Caco-2 (cell line): Measurements from ENCODE around the gene POLRMT. TPM values are rescaled to one million over a fixed set of nuclear protein-coding genes. Genes with fewer than 3 reads are reported as not detected.
A peak's percentile ranks its signal among the peaks of the same experiment; 100 is the strongest.

Experiments
- BruUV-seq: library from RNA; stranded (reverse); fragments of 400-500 nt; replicated peaks from 2 replicates; lab custom pipeline; 2021; lab: Mats Ljungman, UMichigan
- CTCF ChIA-PET: fragments of 300-600 bp; sonication (Branson Sonifier 250); formaldehyde crosslinking; loops from one replicate; lab custom pipeline; 2022; ENCODE audit warnings: antibody characterized with exemption; lab: Charles Lee
- POLR2A ChIA-PET: fragments of 300-600 bp; sonication (Branson Sonifier 250); formaldehyde crosslinking; loops from one replicate; lab custom pipeline; 2022; ENCODE audit warnings: antibody characterized with exemption; lab: Charles Lee
- DNase-seq, 2 experiments: peaks; one replicate each; pipeline versions ENCODE4 v3.0.0 to v3.0.0-alpha.2; 2020 to 2022
- H3K27me3 ChIP-seq: replicated peaks from 2 replicates; pipeline ENCODE4 v1.6.0; 2011; ENCODE audit warnings: low read length; ENCODE audit not compliant: control insufficient read depth, insufficient read depth
- H3K36me3 ChIP-seq: 2 replicates; pipeline ENCODE4 v1.5.1; 2011; ENCODE audit warnings: low read length; ENCODE audit not compliant: control insufficient read depth, insufficient read depth
- H3K4me1 ChIP-seq: fragments of 250-450 bp; sonication (Bioruptor Pico); 2 replicates; pipeline ENCODE4 v1.5.1; 2020; ENCODE audit warnings: mild to moderate bottlenecking
- H3K4me3 ChIP-seq: 2 replicates; pipeline ENCODE4 v1.5.1; 2011; ENCODE audit warnings: low read depth, mild to moderate bottlenecking, control low read depth, low read length
- H3K9me3 ChIP-seq: fragments of 250-450 bp; sonication (Bioruptor Pico); 2 replicates; pipeline ENCODE4 v1.5.1; 2020; ENCODE audit warnings: mild to moderate bottlenecking, moderate library complexity
- H3K27ac Mint-ChIP-seq: one replicate; pipeline ENCODE4 v1.8.0; 2022; ENCODE audit warnings: mixed read lengths; ENCODE audit not compliant: unreplicated experiment
- H3K27me3 Mint-ChIP-seq: one replicate; pipeline ENCODE4 v1.8.0; 2022; ENCODE audit warnings: mixed read lengths; ENCODE audit not compliant: insufficient read depth, unreplicated experiment
- H3K36me3 Mint-ChIP-seq: one replicate; pipeline ENCODE4 v1.8.0; 2022; ENCODE audit warnings: mild to moderate bottlenecking, mixed read lengths; ENCODE audit not compliant: insufficient read depth, unreplicated experiment
- H3K4me1 Mint-ChIP-seq: one replicate; pipeline ENCODE4 v1.8.0; 2022; ENCODE audit warnings: low read depth, mixed read lengths; ENCODE audit not compliant: unreplicated experiment
- H3K4me3 Mint-ChIP-seq: one replicate; pipeline ENCODE4 v1.8.0; 2022; ENCODE audit warnings: mild to moderate bottlenecking, moderate library complexity, mixed read lengths; ENCODE audit not compliant: unreplicated experiment
- H3K9me3 Mint-ChIP-seq: one replicate; pipeline ENCODE4 v1.8.0; 2022; ENCODE audit warnings: mixed read lengths; ENCODE audit not compliant: unreplicated experiment
- intact Hi-C: fragments of 100-400 bp; cut with micrococcal nuclease; formaldehyde crosslinking; loops from one replicate; pipeline ENCODE4 v1.10.0; 2022; ENCODE audit not compliant: unreplicated experiment
- total RNA-seq: library from RNA; stranded (reverse); gene quantifications from 2 replicates; pipeline ENCODE4 v1.2.3, GENCODE V29; 2022
- TF ChIP-seq, protein P1 (sequence below), 2 experiments: fragments of 200-600 bp in 1 of 2; IDR thresholded peaks; 1 replicate in 1 of 2; 2 replicates in 1 of 2; pipeline versions ENCODE4 v1.5.1 to v1.8.0; 2011 to 2022; ENCODE audit warnings: antibody characterized with exemption in 1 of 2, control low read depth in 1 of 2, inconsistent platforms in 1 of 2, low read depth in 1 of 2, low read length in 1 of 2, mild to moderate bottlenecking in 1 of 2, moderate library complexity in 1 of 2; ENCODE audit not compliant: insufficient read depth in 1 of 2, severe bottlenecking in 1 of 2, unreplicated experiment in 1 of 2

The POLRMT gene
- total RNA-seq, 1 experiment from 2014 or later, result 95.8 TPM

DNA sequence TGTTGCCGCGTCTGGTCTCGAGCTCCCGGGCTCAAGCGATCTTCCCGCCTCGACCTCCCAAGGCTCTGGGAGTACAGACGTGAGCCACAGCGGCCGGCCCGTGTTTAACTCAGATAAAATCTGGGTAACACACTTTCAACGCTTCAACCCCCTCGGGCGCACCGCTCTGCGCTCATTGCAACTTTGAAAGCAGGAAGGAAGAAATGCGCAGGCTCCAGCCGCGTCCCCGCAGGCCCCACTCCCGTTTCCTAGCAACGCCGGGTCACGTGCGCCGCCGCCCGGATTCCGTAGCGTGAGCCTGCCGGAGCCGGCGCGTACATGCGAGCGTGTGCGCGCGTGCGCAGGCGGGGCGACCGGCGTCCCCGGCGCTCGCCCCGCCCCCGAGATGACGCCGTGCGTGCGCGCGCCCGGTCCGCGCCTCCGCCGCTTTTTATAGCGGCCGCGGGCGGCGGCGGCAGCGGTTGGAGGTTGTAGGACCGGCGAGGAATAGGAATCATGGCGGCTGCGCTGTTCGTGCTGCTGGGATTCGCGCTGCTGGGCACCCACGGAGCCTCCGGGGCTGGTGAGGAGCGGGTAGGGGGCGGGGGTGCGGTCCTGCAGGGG is 61.1 kb downstream of the POLRMT start, which contains the start of gene BSG:
Gene BSG (plus strand): TSS at position 457 of the 603 bp plus-strand sequence. CDS start 39 bp downstream, at position 496.
- Mint-ChIP-seq H3K4me3 (peak within 1 kb of the TSS; percentile 98), H3K4me1 (peaks cover 13% of the 10 kb centered on the region), H3K9me3 (no peaks in the 10 kb centered on the region), H3K36me3 (peaks cover 65% of the 10 kb centered on the region), H3K27me3 (no peaks in the 10 kb centered on the region), H3K27ac (peak within 1 kb of the TSS; percentile 100)
- BruUV-seq, result no TSS peak
- H3K36me3 ChIP-seq, result no peaks in the 10 kb centered on the region; the same call in 1 of the 2 replicates
- peak; percentile 97 for DNase-seq
- TF ChIP-seq, protein P1, sequence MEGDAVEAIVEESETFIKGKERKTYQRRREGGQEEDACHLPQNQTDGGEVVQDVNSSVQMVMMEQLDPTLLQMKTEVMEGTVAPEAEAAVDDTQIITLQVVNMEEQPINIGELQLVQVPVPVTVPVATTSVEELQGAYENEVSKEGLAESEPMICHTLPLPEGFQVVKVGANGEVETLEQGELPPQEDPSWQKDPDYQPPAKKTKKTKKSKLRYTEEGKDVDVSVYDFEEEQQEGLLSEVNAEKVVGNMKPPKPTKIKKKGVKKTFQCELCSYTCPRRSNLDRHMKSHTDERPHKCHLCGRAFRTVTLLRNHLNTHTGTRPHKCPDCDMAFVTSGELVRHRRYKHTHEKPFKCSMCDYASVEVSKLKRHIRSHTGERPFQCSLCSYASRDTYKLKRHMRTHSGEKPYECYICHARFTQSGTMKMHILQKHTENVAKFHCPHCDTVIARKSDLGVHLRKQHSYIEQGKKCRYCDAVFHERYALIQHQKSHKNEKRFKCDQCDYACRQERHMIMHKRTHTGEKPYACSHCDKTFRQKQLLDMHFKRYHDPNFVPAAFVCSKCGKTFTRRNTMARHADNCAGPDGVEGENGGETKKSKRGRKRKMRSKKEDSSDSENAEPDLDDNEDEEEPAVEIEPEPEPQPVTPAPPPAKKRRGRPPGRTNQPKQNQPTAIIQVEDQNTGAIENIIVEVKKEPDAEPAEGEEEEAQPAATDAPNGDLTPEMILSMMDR (IDR thresholded peaks at IDR 0.05; ENCODE audit: insufficient read depth in 1 of 2, low read depth in 1 of 2, low read length in 1 of 2, severe bottlenecking in 1 of 2, unreplicated experiment in 1 of 2), result no peak
- intact Hi-C loops, result loop anchor here (2.0 to 5.0 kb wide), 2 partner anchors 40 to 61 kb away; partner anchors contain the start of genes CDC34 and POLRMT
- no peaks in the 10 kb centered on the region for H3K27me3 ChIP-seq
- H3K4me3 ChIP-seq, result peak within 1 kb of the TSS; percentile 65
- POLR2A ChIA-PET, result interaction anchor here (0.5 to 1.1 kb wide), 3 partner anchors 28 to 72 kb away, joined by 3 to 4 read pairs (median 3); partner anchors contain the start of gene CDC34
- no peaks in the 10 kb centered on the region for H3K9me3 ChIP-seq
- peaks cover 19% of the 10 kb centered on the region for H3K4me1 ChIP-seq
- CTCF ChIA-PET, result interaction anchor here (0.8 to 1.5 kb wide), 2 partner anchors 16 to 66 kb away, joined by 4 to 6 read pairs; no protein-coding TSS in a partner anchor

DNA sequence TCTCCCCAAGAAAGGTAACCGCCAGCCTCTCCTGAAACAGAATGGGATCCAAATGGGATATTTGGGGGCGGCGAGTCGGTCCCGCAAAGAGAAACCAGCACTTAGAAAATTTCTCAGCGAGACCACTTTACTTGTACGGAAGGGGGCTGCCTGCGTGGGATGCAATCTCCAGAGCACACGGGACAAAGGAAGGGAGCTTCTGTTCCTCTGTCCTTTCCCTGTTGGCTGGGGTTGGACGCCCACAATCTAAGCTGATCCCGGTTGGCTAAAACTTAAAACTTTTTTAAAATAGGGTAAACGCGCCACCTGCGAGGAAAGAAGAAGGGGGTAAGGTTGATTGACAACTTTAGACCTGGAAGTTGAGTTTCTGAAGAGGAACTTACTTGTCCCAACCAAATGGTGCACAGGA is 61.8 kb downstream of the POLRMT start:
- ChIA-PET POLR2A (interaction anchor here (0.5 to 1.1 kb wide), 2 partner anchors 29 to 40 kb away, joined by 3 to 4 read pairs; partner anchors contain the start of gene CDC34), CTCF (interaction anchor here (0.8 to 1.5 kb wide), 2 partner anchors 16 to 65 kb away, joined by 4 to 6 read pairs; no protein-coding TSS in a partner anchor)
- Histone ChIP-seq H3K4me1 (peaks cover 19% of the 10 kb centered on the region), H3K9me3 (no peaks in the 10 kb centered on the region), H3K4me3 (peak overlapping the region; percentile 65), H3K27me3 (no peaks in the 10 kb centered on the region), H3K36me3 (no peaks in the 10 kb centered on the region; the same call in 1 of the 2 replicates)
- peak in 1 of 2 experiments; percentile 45 for DNase-seq
- Mint-ChIP-seq H3K4me3 (peak overlapping the region; percentile 98), H3K36me3 (peaks cover 61% of the 10 kb centered on the region), H3K9me3 (no peaks in the 10 kb centered on the region), H3K4me1 (peaks cover 18% of the 10 kb centered on the region), H3K27ac (peak overlapping the region; percentile 100), H3K27me3 (no peaks in the 10 kb centered on the region)
- TSS peak; percentile 93 for BruUV-seq
- intact Hi-C loops, result loop anchor here (5.0 kb wide), 1 partner anchor 39 kb away; the partner anchor contains the start of gene CDC34
- TF ChIP-seq, protein P1 (IDR thresholded peaks at IDR 0.05; ENCODE audit: insufficient read depth in 1 of 2, low read depth in 1 of 2, low read length in 1 of 2, severe bottlenecking in 1 of 2, unreplicated experiment in 1 of 2), result no peak

DNA sequence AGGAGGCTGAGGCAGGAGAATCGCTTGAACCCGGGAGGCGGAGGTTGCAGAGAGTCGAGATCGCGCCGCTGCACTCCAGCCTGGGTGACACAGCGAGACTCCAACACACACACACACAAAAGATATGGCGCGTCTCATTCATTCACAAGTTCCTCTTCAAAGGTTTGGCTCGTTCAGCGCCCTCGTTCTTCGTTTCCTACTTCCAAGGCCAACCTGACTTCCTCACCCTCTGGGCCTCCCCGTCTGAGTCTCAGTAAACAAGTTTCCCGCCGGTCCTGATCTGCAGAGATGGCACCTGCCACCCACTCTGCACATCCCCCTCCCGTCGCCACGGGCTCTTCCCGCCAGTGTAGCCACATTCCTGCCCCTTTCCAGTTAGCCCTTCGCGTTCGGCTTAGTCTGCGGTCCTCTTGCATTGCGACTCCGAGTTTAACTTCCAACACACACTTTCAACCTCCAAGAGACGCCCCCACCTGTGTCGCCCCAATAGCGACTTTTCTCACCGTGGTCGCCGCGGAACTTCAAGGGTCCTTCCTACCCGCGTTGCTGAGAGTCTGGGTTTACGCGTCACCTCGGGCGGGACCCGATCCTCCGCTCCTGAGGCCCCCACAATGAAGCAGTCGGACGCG is 62.3 kb downstream of the POLRMT start:
- ChIA-PET CTCF (interaction anchor here (0.8 to 1.5 kb wide), 2 partner anchors 15 to 65 kb away, joined by 4 to 6 read pairs; no protein-coding TSS in a partner anchor), POLR2A (interaction anchor here (1.1 kb wide), 1 partner anchor 39 kb away, joined by 4 read pairs; the partner anchor contains the start of gene CDC34)
- DNase-seq, result peak; percentile 77 to 88
- no peaks in the 10 kb centered on the region; the same call in 1 of the 2 replicates for H3K36me3 ChIP-seq
- no peaks in the 10 kb centered on the region for H3K9me3 ChIP-seq
- H3K4me3 ChIP-seq, result peak overlapping the region; percentile 65
- peak overlapping the region; percentile 100 for H3K27ac Mint-ChIP-seq
- BruUV-seq, result no TSS peak
- H3K9me3 Mint-ChIP-seq, result no peaks in the 10 kb centered on the region
- peak overlapping the region; percentile 98 for H3K4me3 Mint-ChIP-seq
- no peaks in the 10 kb centered on the region for H3K27me3 Mint-ChIP-seq
- peaks cover 56% of the 10 kb centered on the region for H3K36me3 Mint-ChIP-seq
- H3K4me1 Mint-ChIP-seq, result peaks cover 21% of the 10 kb centered on the region
- peaks cover 19% of the 10 kb centered on the region for H3K4me1 ChIP-seq
- intact Hi-C loops, result loop anchor here (5.0 kb wide), 1 partner anchor 39 kb away; the partner anchor contains the start of gene CDC34
- H3K27me3 ChIP-seq, result no peaks in the 10 kb centered on the region
- TF ChIP-seq, protein P1 (IDR thresholded peaks at IDR 0.05; ENCODE audit: insufficient read depth in 1 of 2, low read depth in 1 of 2, low read length in 1 of 2, severe bottlenecking in 1 of 2, unreplicated experiment in 1 of 2), result no peak
